Parathyroid adenoma (tissue), 2 donors: Measurements from ENCODE around the gene PGF.

Source experiments
- H2AFZ ChIP-seq: fragments of 300-600 bp; sonication (generic); one replicate; pipeline ENCODE4 v1.7.0; 2017; ENCODE audit warnings: antibody characterized with exemption, mild to moderate bottlenecking
- H3K27ac ChIP-seq: fragments of 300-600 bp; sonication (generic); one replicate; pipeline ENCODE4 v1.7.0; 2017
- H3K27me3 ChIP-seq: fragments of 300-600 bp; sonication (generic); one replicate; pipeline ENCODE4 v1.7.0; 2017; ENCODE audit warnings: low read length; ENCODE audit not compliant: control insufficient read depth, insufficient read depth
- H3K36me3 ChIP-seq: fragments of 300-600 bp; sonication (generic); one replicate; pipeline ENCODE4 v1.7.0; 2017; ENCODE audit warnings: low read length; ENCODE audit not compliant: control insufficient read depth, insufficient read depth
- H3K4me1 ChIP-seq: fragments of 300-600 bp; sonication (generic); one replicate; pipeline ENCODE4 v1.7.0; 2017; ENCODE audit warnings: control low read depth
- H3K4me2 ChIP-seq: fragments of 300-600 bp; sonication (generic); one replicate; pipeline ENCODE4 v1.7.0; 2017; ENCODE audit warnings: low read length
- H3K4me3 ChIP-seq: fragments of 300-600 bp; sonication (generic); one replicate; pipeline ENCODE4 v1.7.0; 2017; ENCODE audit warnings: low read depth, low read length
- H3K79me2 ChIP-seq: fragments of 300-600 bp; sonication (generic); one replicate; pipeline ENCODE4 v1.7.0; 2017; ENCODE audit warnings: control low read depth
- H3K9ac ChIP-seq: fragments of 300-600 bp; sonication (generic); one replicate; pipeline ENCODE4 v1.7.0; 2017; ENCODE audit warnings: mild to moderate bottlenecking
- H3K9me3 ChIP-seq: fragments of 300-600 bp; sonication (generic); one replicate; pipeline ENCODE4 v1.7.0; 2017; ENCODE audit warnings: low read length; ENCODE audit not compliant: control insufficient read depth
- CTCF ChIP-seq: fragments of 300-600 bp; sonication (generic); IDR thresholded peaks from one replicate; pipeline ENCODE4 v1.7.0; 2017; ENCODE audit warnings: antibody characterized with exemption, mild to moderate bottlenecking
- donor health status: primary hyperparathyroidism.

PGF gene

GRCh38 chr14:74976264-74977113 is 21.1 kb upstream of the PGF start:
- Histone ChIP-seq H3K9ac (no peak overlapping the region), H3K27ac (no peak overlapping the region), H3K4me2 (no peak overlapping the region), H3K9me3 (no peaks in the 10 kb centered on the region), H3K27me3 (no peaks in the 10 kb centered on the region), H3K79me2 (no peaks in the 10 kb centered on the region), H3K36me3 (no peaks in the 10 kb centered on the region), H2AFZ (no peak overlapping the region), H3K4me3 (no peak overlapping the region), H3K4me1 (no peaks in the 10 kb centered on the region)
- TF ChIP-seq CTCF: no peak

- peak overlapping the region; percentile 49 for H3K27ac ChIP-seq
- H3K79me2 ChIP-seq: no peaks in the 10 kb centered on the region
- no peak overlapping the region for H3K4me3 ChIP-seq
- no peak overlapping the region for H3K4me2 ChIP-seq
- no peak overlapping the region for H2AFZ ChIP-seq
- no peaks in the 10 kb centered on the region for H3K27me3 ChIP-seq
- no peak overlapping the region for H3K9ac ChIP-seq
- TF ChIP-seq CTCF: no peak
- no peaks in the 10 kb centered on the region for H3K9me3 ChIP-seq
- no peaks in the 10 kb centered on the region for H3K36me3 ChIP-seq
- H3K4me1 ChIP-seq: no peaks in the 10 kb centered on the region
Measured at GRCh38 chr14:74975059-74975810, 19.8 kb upstream of the PGF start.

GRCh38 chr14:74974364-74975058 is 19.1 kb upstream of the PGF start:
- Histone ChIP-seq H3K9ac (no peak overlapping the region), H3K27me3 (no peaks in the 10 kb centered on the region), H3K27ac (peak overlapping the region; percentile 49), H3K79me2 (no peaks in the 10 kb centered on the region), H2AFZ (no peak overlapping the region), H3K4me1 (no peaks in the 10 kb centered on the region), H3K36me3 (no peaks in the 10 kb centered on the region), H3K9me3 (no peaks in the 10 kb centered on the region), H3K4me3 (no peak overlapping the region), H3K4me2 (no peak overlapping the region)
- no peak for TF ChIP-seq CTCF

- H3K27ac ChIP-seq: peak overlapping the region; percentile 49
- no peaks in the 10 kb centered on the region for H3K4me1 ChIP-seq
Measured at GRCh38 chr14:74973905-74974363, 18.5 kb upstream of the PGF start.

More at GRCh38 chr14:74973905-74974363, 18.5 kb upstream of the PGF start:
- Histone ChIP-seq H3K4me3 (no peak overlapping the region), H3K79me2 (no peaks in the 10 kb centered on the region), H3K36me3 (no peaks in the 10 kb centered on the region), H3K9ac (no peak overlapping the region), H2AFZ (no peak overlapping the region), H3K4me2 (no peak overlapping the region), H3K9me3 (no peaks in the 10 kb centered on the region), H3K27me3 (no peaks in the 10 kb centered on the region)
- no peak for TF ChIP-seq CTCF
